ENCODE data around the gene NFATC4.
"Not testable (repeated sequence)": the region's sequence is repeated elsewhere in the genome, so short reads cannot be mapped to it uniquely, and the experiment has no call there.

NFATC4 gene

GRCh38 chr14:24338843-24339242, 29.1 kb upstream of the NFATC4 start:
- no peak for DNase-seq (ENCODE audit: low spot score)

GRCh38 chr14:24339284-24340151, 28.5 kb upstream of the NFATC4 start, which contains the start of gene RIPK3:
TSS of gene RIPK3 (minus strand) at chr14:24339991. CDS start at chr14:24339826, 165 bp downstream.
- no peak for DNase-seq (ENCODE audit: low spot score)

GRCh38 chr14:24340606-24341005, 27.4 kb upstream of the NFATC4 start:
- no peak for DNase-seq (ENCODE audit: low spot score)

- DNase-seq (ENCODE audit: low spot score) = no peak
Measured at GRCh38 chr14:24342889-24343288, 25.1 kb upstream of the NFATC4 start.

GRCh38 chr14:24343795-24344660, 24.0 kb upstream of the NFATC4 start:
- DNase-seq (ENCODE audit: low spot score) = no peak

- DNase-seq (ENCODE audit: low spot score) = no peak
Measured at GRCh38 chr14:24347134-24347533, 20.9 kb upstream of the NFATC4 start.

- no peak for DNase-seq (ENCODE audit: low spot score)
Measured at GRCh38 chr14:24348186-24348585, 19.8 kb upstream of the NFATC4 start.

GRCh38 chr14:24349742-24350141, 18.2 kb upstream of the NFATC4 start:
- no peak for DNase-seq (ENCODE audit: low spot score)

GRCh38 chr14:24351517-24351916, 16.5 kb upstream of the NFATC4 start:
- peak; percentile 32 for DNase-seq (ENCODE audit: low spot score)

- no peak for DNase-seq (ENCODE audit: low spot score)
Measured at GRCh38 chr14:24353559-24354481, 14.2 kb upstream of the NFATC4 start.

- not testable (repeated sequence) for DNase-seq (ENCODE audit: low spot score)
Measured at GRCh38 chr14:24354482-24354825, 13.5 kb upstream of the NFATC4 start.

GRCh38 chr14:24355009-24355408, 13.0 kb upstream of the NFATC4 start:
- no peak for DNase-seq (ENCODE audit: low spot score)

- no peak for DNase-seq (ENCODE audit: low spot score)
Measured at GRCh38 chr14:24356208-24356607, 11.8 kb upstream of the NFATC4 start.

- no peak for DNase-seq (ENCODE audit: low spot score)
Measured at GRCh38 chr14:24360281-24360680, 7.7 kb upstream of the NFATC4 start.

GRCh38 chr14:24361326-24361725, 6.7 kb upstream of the NFATC4 start:
- no peak for DNase-seq (ENCODE audit: low spot score)

- DNase-seq (ENCODE audit: low spot score) = no peak
Measured at GRCh38 chr14:24362241-24362960, 5.6 kb upstream of the NFATC4 start.

GRCh38 chr14:24363401-24363800, 4.6 kb upstream of the NFATC4 start:
- no peak for DNase-seq (ENCODE audit: low spot score)

GRCh38 chr14:24364841-24365240, 3.1 kb upstream of the NFATC4 start:
- no peak for DNase-seq (ENCODE audit: low spot score)

GRCh38 chr14:24365600-24366412, 2.2 kb upstream of the NFATC4 start:
- DNase-seq (ENCODE audit: low spot score) = peak; percentile 90

- no peak for DNase-seq (ENCODE audit: low spot score)
Measured at GRCh38 chr14:24366413-24366720, 1.6 kb upstream of the NFATC4 start.
